Lung (tissue), 12 donors: ENCODE measurements around the gene DENND6B. TPM values are rescaled to one million over a fixed set of nuclear protein-coding genes. Genes with fewer than 3 reads are reported as not detected.

Experiments
- ATAC-seq: fragments of 200-7000 bp; cut with Tn5 transposase; one replicate; pipeline ENCODE4 v1.9.1; 2020; ENCODE audit warnings: moderate number of reproducible peaks; ENCODE audit not compliant: insufficient read depth, low FRiP score
- DNase-seq, 3 donors: peaks; one replicate each; pipeline ENCODE4 v3.0.0-alpha.2; 2013 to 2017
- H3K27ac ChIP-seq, 2 donors: one replicate each; pipeline ENCODE4 v1.5.1; 2013; ENCODE audit warnings: mild to moderate bottlenecking in 2 of 2, moderate library complexity in 2 of 2, control low read depth in 1 of 2, inconsistent platforms in 1 of 2, low read depth in 1 of 2, low read length in 1 of 2
- H3K27me3 ChIP-seq, 3 donors: one replicate each; pipeline ENCODE4 v1.5.1; 2013; ENCODE audit warnings: low read length in 2 of 3; ENCODE audit not compliant: control insufficient read depth in 3 of 3, insufficient read depth in 3 of 3
- H3K36me3 ChIP-seq, 4 donors: one replicate each; pipeline ENCODE4 v1.5.1; 2013; ENCODE audit warnings: low read length in 4 of 4, mild to moderate bottlenecking in 1 of 4, moderate library complexity in 1 of 4; ENCODE audit not compliant: control insufficient read depth in 4 of 4, insufficient read depth in 4 of 4
- H3K4me1 ChIP-seq, 5 donors: one replicate each; pipeline ENCODE4 v1.5.1; 2013; ENCODE audit warnings: low read length in 5 of 5, mild to moderate bottlenecking in 2 of 5, moderate library complexity in 1 of 5; ENCODE audit not compliant: control insufficient read depth in 5 of 5, insufficient read depth in 5 of 5
- H3K4me3 ChIP-seq: one replicate; pipeline ENCODE4 v1.5.1; 2013; ENCODE audit warnings: mild to moderate bottlenecking, control low read depth, moderate library complexity
- H3K9ac ChIP-seq, 2 donors: one replicate each; pipeline ENCODE4 v1.5.1; 2013; ENCODE audit warnings: low read length in 2 of 2, control low read depth in 1 of 2; ENCODE audit not compliant: insufficient read depth in 1 of 2
- H3K9me3 ChIP-seq, 4 donors: one replicate each; pipeline ENCODE4 v1.5.1; 2013; ENCODE audit warnings: low read length in 3 of 4, mild to moderate bottlenecking in 1 of 4, moderate library complexity in 1 of 4; ENCODE audit not compliant: control insufficient read depth in 4 of 4, insufficient read depth in 3 of 4
- WGBS, 2 donors: extraction: QIAGEN DNeasy Blood & Tissue Kit; methylation state at CpG; one replicate each; pipeline ENCODE4 v1.1.7; 2013; 5-methylcytosine and 5-hydroxymethylcytosine counted together
- polyA plus RNA-seq, 2 donors: library from polyadenylated mRNA; stranded (reverse); fragments of 200-250 nt; gene quantifications; one replicate each; pipeline ENCODE4 v1.2.1, GENCODE V29; 2013
- total RNA-seq, 2 donors: library from RNA; depleted of rRNA in 1 of 2; stranded (reverse); fragments of >200 nt in 1 of 2; gene quantifications; one replicate each; pipeline ENCODE4 v1.2.1, GENCODE V29; 2014 to 2021
- TF ChIP-seq, protein P1 (sequence below): IDR thresholded peaks from 2 replicates; pipeline ENCODE4 v1.5.1; 2012; ENCODE audit warnings: mild to moderate bottlenecking; ENCODE audit errors: control extremely low read depth, extremely low read depth
- donor health status: control.
- donor health status: control.
- donor health status: Bipolar disorder and iron deficiency.
- donor health status: healthy.
- donor health status: DM: yes; HTN: yes; CAD: no.

Gene DENND6B
- total and polyA plus RNA-seq, 4 donors: 8.0 to 26.0 (median 12.6) TPM

DNA sequence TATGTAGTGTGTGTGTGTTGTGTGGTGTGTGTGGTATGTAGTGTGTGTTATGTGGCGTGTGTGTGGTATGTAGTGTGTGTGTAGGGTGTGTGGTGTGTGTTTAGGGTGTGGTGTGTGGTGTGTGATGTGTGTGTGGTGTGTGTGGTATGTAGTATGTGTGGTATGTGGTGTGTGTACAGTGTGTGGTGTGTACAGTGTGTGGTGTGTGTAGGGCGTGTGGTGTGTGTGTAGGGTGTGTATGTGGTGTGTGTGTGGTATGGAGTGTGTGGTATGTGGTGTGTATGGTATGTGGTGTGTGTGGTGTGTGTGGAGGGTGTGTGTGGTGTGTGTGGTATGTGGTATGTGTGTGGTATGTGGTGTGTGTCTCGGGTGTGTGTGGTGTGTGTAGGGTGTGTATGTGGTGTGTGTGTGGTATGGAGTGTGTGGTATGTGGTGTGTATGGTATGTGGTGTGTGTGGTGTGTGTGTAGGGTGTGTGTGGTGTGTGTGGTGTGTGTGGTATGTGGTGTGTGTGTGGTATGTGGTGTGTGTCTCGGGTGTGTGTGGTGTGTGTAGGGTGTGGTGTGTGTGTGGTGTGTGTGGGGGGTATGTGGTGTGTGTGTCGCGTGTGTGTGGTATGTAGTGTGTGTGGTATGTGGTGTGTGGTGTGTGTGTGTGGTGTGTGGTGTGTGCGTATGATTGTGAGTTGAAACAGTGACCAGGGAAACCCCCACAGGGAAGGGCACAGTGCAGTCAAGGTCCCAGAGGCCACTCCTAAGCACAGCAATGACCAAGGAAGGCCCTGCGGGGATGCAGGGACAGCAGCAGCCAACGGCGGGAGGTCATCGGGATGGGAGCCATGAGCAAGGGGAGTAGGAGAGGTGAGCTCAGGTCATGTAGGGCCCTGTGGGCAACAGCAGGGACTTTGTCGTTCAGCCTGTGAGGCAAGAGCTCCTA is 13.4 kb upstream of the DENND6B start:
- ATAC-seq (no peak), DNase-seq (no peak)
- 77 to 79% methylated on average over 12 of the region's 12 CpGs for WGBS, 2 donors
- Histone ChIP-seq H3K27ac (peak overlapping the region in 1 of 2 donors; percentile 10), H3K27me3 (no peaks in the 10 kb centered on the region), H3K9me3 (peaks cover 0 to 6% (median 0%) of the 10 kb centered on the region in 4 donors), H3K36me3 (peaks cover 0 to 3% (median 0%) of the 10 kb centered on the region in 4 donors), H3K9ac (peak overlapping the region in 1 of 2 donors; percentile 17), H3K4me3 (no peak overlapping the region), H3K4me1 (peaks cover 0 to 9% (median 0%) of the 10 kb centered on the region in 5 donors)
- TF ChIP-seq, protein P1, sequence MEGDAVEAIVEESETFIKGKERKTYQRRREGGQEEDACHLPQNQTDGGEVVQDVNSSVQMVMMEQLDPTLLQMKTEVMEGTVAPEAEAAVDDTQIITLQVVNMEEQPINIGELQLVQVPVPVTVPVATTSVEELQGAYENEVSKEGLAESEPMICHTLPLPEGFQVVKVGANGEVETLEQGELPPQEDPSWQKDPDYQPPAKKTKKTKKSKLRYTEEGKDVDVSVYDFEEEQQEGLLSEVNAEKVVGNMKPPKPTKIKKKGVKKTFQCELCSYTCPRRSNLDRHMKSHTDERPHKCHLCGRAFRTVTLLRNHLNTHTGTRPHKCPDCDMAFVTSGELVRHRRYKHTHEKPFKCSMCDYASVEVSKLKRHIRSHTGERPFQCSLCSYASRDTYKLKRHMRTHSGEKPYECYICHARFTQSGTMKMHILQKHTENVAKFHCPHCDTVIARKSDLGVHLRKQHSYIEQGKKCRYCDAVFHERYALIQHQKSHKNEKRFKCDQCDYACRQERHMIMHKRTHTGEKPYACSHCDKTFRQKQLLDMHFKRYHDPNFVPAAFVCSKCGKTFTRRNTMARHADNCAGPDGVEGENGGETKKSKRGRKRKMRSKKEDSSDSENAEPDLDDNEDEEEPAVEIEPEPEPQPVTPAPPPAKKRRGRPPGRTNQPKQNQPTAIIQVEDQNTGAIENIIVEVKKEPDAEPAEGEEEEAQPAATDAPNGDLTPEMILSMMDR: no peak

- Histone ChIP-seq H3K27ac (peak overlapping the region in 1 of 2 donors; percentile 45), H3K9me3 (peaks cover 0 to 6% (median 0%) of the 10 kb centered on the region in 4 donors), H3K4me1 (peaks cover 0 to 9% (median 0%) of the 10 kb centered on the region in 5 donors), H3K4me3 (no peak overlapping the region), H3K36me3 (peaks cover 0 to 3% (median 0%) of the 10 kb centered on the region in 4 donors), H3K9ac (no peak overlapping the region), H3K27me3 (no peaks in the 10 kb centered on the region)
- WGBS, 2 donors: 97 to 99% methylated on average over 4 of the region's 4 CpGs
- TF ChIP-seq, protein P1: no peak
- no peak for ATAC-seq
- DNase-seq: no peak
These were observed 12.1 kb upstream of the DENND6B start for GRCh38 chr22:50338860-50339462.

DNA sequence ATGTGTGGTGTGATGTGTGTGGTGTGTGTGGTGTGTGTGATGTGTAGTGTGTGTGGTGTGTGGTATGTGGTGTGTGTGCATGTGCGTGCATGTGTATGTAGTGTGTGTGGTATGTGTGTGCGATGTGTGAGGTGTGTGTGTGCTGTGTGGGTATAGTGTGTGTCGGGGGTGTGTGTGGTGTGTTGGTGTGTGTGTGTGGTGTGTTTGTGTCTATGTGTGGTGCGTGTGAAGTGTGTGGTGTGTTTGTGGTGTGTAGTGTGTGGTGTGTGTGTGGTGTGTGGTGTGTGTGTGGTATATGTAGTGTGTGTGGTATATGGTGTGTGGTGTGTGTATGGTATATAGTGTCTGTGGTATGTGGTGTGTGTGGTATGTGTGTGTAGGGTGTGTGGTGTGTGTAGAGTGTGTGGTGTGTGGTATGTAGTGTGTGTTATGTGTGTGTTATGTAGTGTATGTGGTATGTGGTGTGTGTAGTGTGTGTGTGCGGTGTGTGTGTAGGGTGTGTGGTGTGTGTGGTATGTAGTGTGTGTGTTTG is 11.3 kb upstream of the DENND6B start:
- H3K27ac ChIP-seq: no peak overlapping the region
- H3K27me3 ChIP-seq: no peaks in the 10 kb centered on the region
- H3K9ac ChIP-seq: no peak overlapping the region
- ATAC-seq (no peak), DNase-seq (no peak)
- no peak overlapping the region for H3K4me3 ChIP-seq
- WGBS, 2 donors: 96 to 99% methylated on average over 5 of the region's 5 CpGs
- TF ChIP-seq, protein P1: no peak
- peaks cover 0 to 9% (median 0%) of the 10 kb centered on the region in 5 donors for H3K4me1 ChIP-seq
- H3K36me3 ChIP-seq: peaks cover 0 to 3% (median 0%) of the 10 kb centered on the region in 4 donors
- H3K9me3 ChIP-seq: peaks cover 0 to 6% (median 0%) of the 10 kb centered on the region in 4 donors
